GM21825 (cell line): ENCODE measurements around the gene CD200R1.

Source experiments
- ATAC-seq: cut with Tn5 transposase; IDR thresholded peaks from one replicate; pipeline ENCODE4 v1.9.1; 2021; ENCODE audit warnings: mild to moderate bottlenecking, moderate library complexity; ENCODE audit not compliant: unreplicated experiment

CD200R1 gene

GRCh38 chr3:112894258-112894657 is 80.6 kb downstream of the CD200R1 start:
- ATAC-seq = no peak

- no peak for ATAC-seq
These were observed 85.5 kb downstream of the CD200R1 start for GRCh38 chr3:112889357-112889756.

- no peak for ATAC-seq
These were observed 86.4 kb downstream of the CD200R1 start for GRCh38 chr3:112888381-112889085.

DNA sequence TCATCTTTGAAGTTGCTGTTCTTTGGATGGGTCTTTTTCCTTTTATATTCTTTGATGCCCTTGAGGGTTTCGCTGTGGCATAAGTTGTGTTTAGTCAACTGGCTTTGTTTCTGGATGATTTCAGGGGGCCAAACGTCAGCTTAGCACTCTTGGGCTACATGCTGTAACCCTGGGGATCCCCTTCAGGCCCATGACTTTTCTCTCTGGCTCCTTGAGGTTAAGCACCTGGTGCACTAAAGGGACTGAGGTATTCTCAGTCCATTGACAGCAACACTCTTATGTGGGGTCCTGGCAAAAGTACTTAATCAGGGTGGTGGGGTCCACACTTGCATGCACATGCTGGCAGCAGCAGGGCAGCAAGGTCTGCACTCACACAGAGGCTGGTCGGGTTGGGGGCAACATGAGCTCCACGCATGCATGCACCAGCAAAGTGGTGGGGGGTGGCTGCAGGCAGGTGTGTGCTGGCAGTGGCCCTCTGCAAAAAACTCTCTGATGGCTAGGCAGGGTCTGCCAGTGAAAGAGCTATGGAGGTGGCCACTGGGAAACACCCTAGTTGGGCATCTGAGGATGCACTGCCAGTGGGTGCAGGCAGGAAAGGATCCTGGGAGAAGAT is 90.1 kb downstream of the CD200R1 start:
- ATAC-seq = no peak

GRCh38 chr3:112881891-112882290 is 93.0 kb downstream of the CD200R1 start:
- ATAC-seq = peak; percentile 50

DNA sequence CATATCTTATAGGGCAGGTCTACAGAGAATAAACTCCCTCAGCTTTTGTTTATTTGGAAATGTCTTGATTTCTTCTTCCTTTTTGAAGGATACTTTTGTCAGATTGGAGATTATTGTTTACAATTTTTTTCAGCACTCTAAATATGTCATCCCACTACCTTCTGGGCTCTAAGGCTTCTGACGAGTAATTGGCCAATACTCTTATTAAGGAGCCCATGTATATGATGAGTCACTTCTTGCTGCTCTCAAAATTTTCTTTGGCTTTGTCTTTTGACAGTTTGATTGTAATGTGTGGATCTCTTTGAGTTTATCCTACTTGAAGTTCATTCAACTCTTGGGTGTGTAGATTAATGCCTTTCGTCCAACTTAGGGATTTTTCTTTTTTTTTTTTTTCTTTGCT is 99.3 kb downstream of the CD200R1 start:
- no peak for ATAC-seq

DNA sequence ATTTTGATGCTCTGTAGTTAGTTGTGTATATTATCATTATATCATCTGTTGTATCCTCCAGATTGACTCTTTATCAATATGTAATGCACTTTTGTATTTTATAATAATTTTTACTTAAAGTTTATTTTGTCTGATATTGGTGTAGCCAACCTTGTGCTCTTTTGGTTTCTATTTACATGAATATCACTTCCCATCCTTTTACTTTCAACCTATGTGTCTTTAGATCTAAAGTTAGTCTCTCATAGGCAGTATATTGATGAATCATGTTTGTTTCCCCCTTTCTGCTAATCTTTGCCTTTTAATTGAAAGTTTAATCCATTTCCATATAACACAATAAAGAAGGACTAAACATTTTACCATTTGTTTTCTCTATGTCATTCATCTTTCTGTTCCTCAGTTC is 100.2 kb downstream of the CD200R1 start:
- ATAC-seq = peak; percentile 54

DNA sequence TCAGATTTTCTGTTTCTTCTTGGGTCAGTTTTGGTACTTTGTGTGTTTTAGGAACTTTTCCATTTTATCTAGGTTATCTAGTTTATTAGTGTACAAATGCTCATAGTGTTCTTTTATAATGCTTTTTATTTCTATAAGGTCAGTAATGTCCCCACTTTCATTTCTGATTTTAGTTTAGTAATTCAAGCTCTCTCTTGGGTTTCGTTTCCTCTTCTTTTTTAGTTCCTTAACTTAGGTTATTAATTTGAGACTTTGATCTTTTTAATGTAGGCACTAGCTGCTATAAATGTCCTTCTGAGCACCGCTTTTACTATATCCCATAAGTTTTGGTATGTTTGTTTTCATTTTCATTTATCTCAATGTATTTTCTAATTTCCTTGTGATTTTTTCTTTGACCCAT is 101.3 kb downstream of the CD200R1 start:
- ATAC-seq = peak; percentile 73

DNA sequence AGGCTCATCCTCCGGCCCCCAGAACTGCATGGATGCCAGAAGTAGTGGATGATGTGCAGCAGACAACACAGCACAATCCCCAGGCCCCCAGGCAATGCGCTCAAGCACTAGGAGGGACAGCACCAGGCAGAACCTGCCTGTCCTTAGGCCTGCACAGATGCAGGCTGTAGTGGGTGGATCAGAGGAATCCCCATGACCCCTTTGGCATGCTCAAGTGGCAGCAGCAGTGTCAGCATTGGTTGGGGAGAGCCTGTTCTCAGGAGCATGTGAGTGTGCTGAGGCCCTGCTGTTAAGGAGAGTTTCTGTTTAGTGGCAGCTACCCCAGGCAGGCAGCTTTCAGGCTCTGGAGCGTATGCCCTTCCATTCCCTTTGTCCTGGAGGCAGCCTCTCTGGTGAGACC is 103.2 kb downstream of the CD200R1 start:
- ATAC-seq = no peak
